Measurements from ENCODE around the gene RPS27A.

- TF ChIP-seq CTCF (IDR thresholded peaks at IDR 0.05 in 4 of 5, conservative IDR thresholded peaks at IDR 0.05 in 1 of 5) (no peak), POLR2A (IDR thresholded peaks at IDR 0.05) (no peak)
Observed at GRCh38 chr2:55231546-55232083, 873 bp upstream of the RPS27A start.

Data from gastrocnemius medialis (tissue), 4 donors.